ENCODE measurements around the gene RANBP1. TPM values are rescaled to one million over a fixed set of nuclear protein-coding genes. Genes with fewer than 3 reads are reported as not detected.

Gene RANBP1
- total RNA-seq, 2 experiments from 2014 or later, result 406 to 570 TPM

GRCh38 chr22:20146777-20147176, 30.9 kb downstream of the RANBP1 start:
- Histone ChIP-seq H3K79me2 (ENCODE audit: insufficient read depth, low read depth, low read length) (no peaks in the 10 kb centered on the region), H3K27ac (ENCODE audit: low read depth, low read length, poor library complexity, severe bottlenecking) (no peak overlapping the region), H3K9me2 (ENCODE audit: insufficient read depth, low read length) (no peaks in the 10 kb centered on the region), H3K4me3 (ENCODE audit: low read depth, low read length, poor library complexity, severe bottlenecking) (no peak overlapping the region), H3K4me1 (ENCODE audit: insufficient read depth, low read length, poor library complexity, severe bottlenecking) (no peaks in the 10 kb centered on the region), H4K20me1 (ENCODE audit: insufficient read depth, low read length) (no peaks in the 10 kb centered on the region), H3K9me3 (ENCODE audit: low read length) (no peaks in the 10 kb centered on the region), H3K4me2 (ENCODE audit: low read length) (no peak overlapping the region), H2AFZ (ENCODE audit: low read length) (no peak overlapping the region), H3K36me3 (ENCODE audit: insufficient read depth, low read length) (no peaks in the 10 kb centered on the region)
- ChIA-PET CTCF (ENCODE audit: unreplicated experiment) (no interaction called here), POLR2A (no interaction called here)
- BruUV-seq (replicated peaks), result no TSS peak
- intact Hi-C loops (cut with micrococcal nuclease; ENCODE audit: unreplicated experiment), result no loop called here
- no peak for TF ChIP-seq EZH2phosphoT487 (IDR thresholded peaks at IDR 0.05; ENCODE audit: borderline replicate concordance, low read depth, low read length)
- TF ChIP-seq CTCF (conservative IDR thresholded peaks at IDR 0.05; ENCODE audit: low read length), result no peak
- DNase-seq (ENCODE audit: low spot score), result no peak

- no peaks in the 10 kb centered on the region for H4K20me1 ChIP-seq (ENCODE audit: insufficient read depth, low read length)
- H3K9me2 ChIP-seq (ENCODE audit: insufficient read depth, low read length), result no peaks in the 10 kb centered on the region
- H3K4me1 ChIP-seq (ENCODE audit: insufficient read depth, low read length, poor library complexity, severe bottlenecking), result no peaks in the 10 kb centered on the region
- TF ChIP-seq EZH2phosphoT487 (IDR thresholded peaks at IDR 0.05; ENCODE audit: borderline replicate concordance, low read depth, low read length), result no peak
- H3K36me3 ChIP-seq (ENCODE audit: insufficient read depth, low read length), result no peaks in the 10 kb centered on the region
- intact Hi-C loops (cut with micrococcal nuclease; ENCODE audit: unreplicated experiment), result no loop called here
- no peaks in the 10 kb centered on the region for H3K79me2 ChIP-seq (ENCODE audit: insufficient read depth, low read depth, low read length)
- no peak overlapping the region for H3K4me3 ChIP-seq (ENCODE audit: low read depth, low read length, poor library complexity, severe bottlenecking)
- BruUV-seq (replicated peaks), result no TSS peak
- CTCF ChIA-PET (ENCODE audit: unreplicated experiment), result no interaction called here
- no peak overlapping the region for H3K4me2 ChIP-seq (ENCODE audit: low read length)
- no peak for DNase-seq (ENCODE audit: low spot score)
- no peaks in the 10 kb centered on the region for H3K9me3 ChIP-seq (ENCODE audit: low read length)
- H3K27ac ChIP-seq (ENCODE audit: low read depth, low read length, poor library complexity, severe bottlenecking), result no peak overlapping the region
- POLR2A ChIA-PET, result no interaction called here
- no peak overlapping the region for H2AFZ ChIP-seq (ENCODE audit: low read length)
Observed at GRCh38 chr22:20147237-20147988, 31.5 kb downstream of the RANBP1 start.

GRCh38 chr22:20148414-20148813, 32.5 kb downstream of the RANBP1 start:
- H3K36me3 ChIP-seq (ENCODE audit: insufficient read depth, low read length), result no peaks in the 10 kb centered on the region
- TF ChIP-seq EZH2phosphoT487 (IDR thresholded peaks at IDR 0.05; ENCODE audit: borderline replicate concordance, low read depth, low read length), result no peak
- no TSS peak for BruUV-seq (replicated peaks)
- no peak overlapping the region for H2AFZ ChIP-seq (ENCODE audit: low read length)
- no peak for DNase-seq (ENCODE audit: low spot score)
- no peaks in the 10 kb centered on the region for H3K79me2 ChIP-seq (ENCODE audit: insufficient read depth, low read depth, low read length)
- CTCF ChIA-PET (ENCODE audit: unreplicated experiment), result no interaction called here
- POLR2A ChIA-PET, result no interaction called here
- H3K9me2 ChIP-seq (ENCODE audit: insufficient read depth, low read length), result no peaks in the 10 kb centered on the region
- H3K27ac ChIP-seq (ENCODE audit: low read depth, low read length, poor library complexity, severe bottlenecking), result no peak overlapping the region
- no peak overlapping the region for H3K4me3 ChIP-seq (ENCODE audit: low read depth, low read length, poor library complexity, severe bottlenecking)
- no peak overlapping the region for H3K4me2 ChIP-seq (ENCODE audit: low read length)
- no peaks in the 10 kb centered on the region for H3K9me3 ChIP-seq (ENCODE audit: low read length)
- H4K20me1 ChIP-seq (ENCODE audit: insufficient read depth, low read length), result no peaks in the 10 kb centered on the region
- no peaks in the 10 kb centered on the region for H3K4me1 ChIP-seq (ENCODE audit: insufficient read depth, low read length, poor library complexity, severe bottlenecking)
- intact Hi-C loops (cut with micrococcal nuclease; ENCODE audit: unreplicated experiment), result no loop called here

Measured in OCI-LY7 (cell line).